HepG2 (cell line): Measurements from ENCODE around the gene CYSLTR2. TPM values are rescaled to one million over a fixed set of nuclear protein-coding genes. Genes with fewer than 3 reads are reported as not detected.

Experiments used
- ATF7-NPFF ChIP-seq: sonication (generic); formaldehyde crosslinking; IDR thresholded peaks from 2 replicates; pipeline ENCODE4 v1.8.1; 2023; ENCODE audit warnings: mild to moderate bottlenecking, low read depth, missing genetic modification reagents, moderate library complexity
- FOXO1 ChIP-seq: sonication (generic); formaldehyde crosslinking; IDR thresholded peaks from 2 replicates; pipeline ENCODE4 v1.4.0; 2020; ENCODE audit warnings: missing genetic modification reagents
- KDM5B ChIP-seq: sonication (generic); formaldehyde crosslinking; IDR thresholded peaks from 2 replicates; pipeline ENCODE4 v1.4.0; 2020; ENCODE audit warnings: missing genetic modification reagents, mild to moderate bottlenecking, borderline replicate concordance
- MTA1 ChIP-seq: sonication (generic); formaldehyde crosslinking; IDR thresholded peaks from 2 replicates; pipeline ENCODE4 v1.4.0; 2020; ENCODE audit warnings: missing genetic modification reagents, mild to moderate bottlenecking, borderline replicate concordance
- NR3C1 ChIP-seq: sonication (generic); formaldehyde crosslinking; IDR thresholded peaks from 2 replicates; pipeline ENCODE4 v1.4.0; 2020; ENCODE audit warnings: missing genetic modification reagents
- PHB2 ChIP-seq: fragments of 450-650 bp; IDR thresholded peaks from 2 replicates; pipeline ENCODE4 v1.6.1; 2018; ENCODE audit not compliant: partially characterized antibody
- SNAI1 ChIP-seq: sonication (generic); formaldehyde crosslinking; IDR thresholded peaks from 2 replicates; pipeline ENCODE4 v1.5.0; 2020; ENCODE audit warnings: mild to moderate bottlenecking, missing genetic modification reagents, borderline replicate concordance
- SP140L ChIP-seq: sonication (generic); formaldehyde crosslinking; IDR thresholded peaks from 2 replicates; pipeline ENCODE4 v1.4.0; 2020; ENCODE audit warnings: missing genetic modification reagents, borderline replicate concordance
- ZBTB10 ChIP-seq: sonication (generic); formaldehyde crosslinking; IDR thresholded peaks from 2 replicates; pipeline ENCODE4 v1.4.0; 2020; ENCODE audit warnings: missing genetic modification reagents, borderline replicate concordance
- ZBTB33 ChIP-seq: sonication (generic); formaldehyde crosslinking; IDR thresholded peaks from 2 replicates; pipeline ENCODE4 v1.4.0; 2020; ENCODE audit warnings: missing genetic modification reagents
- ZBTB40 ChIP-seq, 2 experiments: fragments of 450-650 bp in 1 of 2; sonication (generic) in 1 of 2; formaldehyde crosslinking in 1 of 2; IDR thresholded peaks; 2 replicates each; pipeline versions ENCODE4 v1.6.1 to v1.8.0; 2016 to 2022; ENCODE audit warnings: antibody characterized with exemption in 1 of 2, mild to moderate bottlenecking in 1 of 2, missing genetic modification reagents in 1 of 2
- ZIK1 ChIP-seq: sonication (generic); formaldehyde crosslinking; IDR thresholded peaks from 2 replicates; pipeline ENCODE4 v1.5.0; 2020; ENCODE audit warnings: mild to moderate bottlenecking, low read depth, missing genetic modification reagents, borderline replicate concordance
- ZNF256 ChIP-seq: sonication (generic); formaldehyde crosslinking; conservative IDR thresholded peaks from 2 replicates; pipeline ENCODE4 v1.4.0; 2020; ENCODE audit warnings: missing genetic modification reagents
- ZNF543 ChIP-seq: sonication (generic); formaldehyde crosslinking; IDR thresholded peaks from 2 replicates; pipeline ENCODE4 v1.4.0; 2020; ENCODE audit warnings: mild to moderate bottlenecking, missing genetic modification reagents
- ZNF776 ChIP-seq: sonication (generic); formaldehyde crosslinking; IDR thresholded peaks from 2 replicates; pipeline ENCODE4 v1.4.0; 2020; ENCODE audit warnings: mild to moderate bottlenecking, missing genetic modification reagents
- ZNF780A ChIP-seq: sonication (generic); formaldehyde crosslinking; IDR thresholded peaks from 2 replicates; pipeline ENCODE4 v1.8.0; 2022; ENCODE audit warnings: mild to moderate bottlenecking, missing genetic modification reagents, moderate library complexity
- ZNF782 ChIP-seq: sonication (generic); formaldehyde crosslinking; IDR thresholded peaks from 2 replicates; pipeline ENCODE4 v1.4.0; 2020; ENCODE audit warnings: missing genetic modification reagents, mild to moderate bottlenecking, borderline replicate concordance
- polyA plus RNA-seq, 8 experiments: library from polyadenylated mRNA; depleted of rRNA in 3 of 8; stranded (reverse) in 7 of 8; unstranded in 1 of 8; fragments of >200 nt; fragmentation: Illumina TruSeq in 4 of 8; extraction: Trizol in 4 of 8; gene quantifications; 2 replicates each; pipeline versions ENCODE4 v1.2.1 to v1.2.3, GENCODE V29; 2011 to 2016; ENCODE audit warnings: low read depth in 4 of 8, missing spikeins in 1 of 8, mixed read lengths in 1 of 8; ENCODE audit not compliant: insufficient read depth in 1 of 8
- total RNA-seq, 5 experiments: library from RNA; depleted of rRNA; stranded (reverse); fragments of >200 nt; fragmentation: Illumina TruSeq; extraction: Trizol; gene quantifications; 2 replicates each; pipeline ENCODE4 v1.2.3, GENCODE V29; 2016; ENCODE audit warnings: low read depth in 1 of 5

The CYSLTR2 gene
- total and polyA plus RNA-seq, 2 of the 13 experiments (the other 11 are each of a cell fraction or from before 2014, with no cell fraction given): not detected

GRCh38 chr13:48626077-48626449 is 27.7 kb upstream of the CYSLTR2 start (continued):
- TF ChIP-seq ZNF543 (CRISPR knock-in tag): no peak; the same call in 1 of the 2 replicates
- no peak for TF ChIP-seq ZBTB33 (CRISPR knock-in tag)
- no peak for TF ChIP-seq ZNF776
- TF ChIP-seq MTA1 (CRISPR knock-in tag): no peak
- no peak for TF ChIP-seq KDM5B
- TF ChIP-seq ZBTB10 (CRISPR knock-in tag): no peak
- no peak for TF ChIP-seq ZBTB40 (IDR thresholded peaks at IDR 0.05)
- no peak; the same call in 1 of the 2 replicates for TF ChIP-seq ZBTB40 (CRISPR knock-in tag; IDR thresholded peaks at IDR 0.05)
- TF ChIP-seq ZNF782 (CRISPR knock-in tag): no peak
- TF ChIP-seq NR3C1: no peak
- no peak for TF ChIP-seq PHB2
- no peak for TF ChIP-seq ATF7-NPFF (CRISPR knock-in tag)
- TF ChIP-seq ZNF256 (CRISPR knock-in tag): no peak
- TF ChIP-seq SP140L (CRISPR knock-in tag): no peak
- TF ChIP-seq FOXO1 (CRISPR knock-in tag): peak; percentile 98
- no peak for TF ChIP-seq SNAI1 (CRISPR knock-in tag)
- no peak for TF ChIP-seq ZNF780A (CRISPR knock-in tag)
- no peak for TF ChIP-seq ZIK1 (CRISPR knock-in tag)
